Measurements from ENCODE around the gene ZNF608. TPM values are rescaled to one million over a fixed set of nuclear protein-coding genes. Genes with fewer than 3 reads are reported as not detected.

ZNF608 gene
- total RNA-seq, 6 experiments from 2014 or later, result 3.9 to 6.5 (median 4.9) TPM

DNA sequence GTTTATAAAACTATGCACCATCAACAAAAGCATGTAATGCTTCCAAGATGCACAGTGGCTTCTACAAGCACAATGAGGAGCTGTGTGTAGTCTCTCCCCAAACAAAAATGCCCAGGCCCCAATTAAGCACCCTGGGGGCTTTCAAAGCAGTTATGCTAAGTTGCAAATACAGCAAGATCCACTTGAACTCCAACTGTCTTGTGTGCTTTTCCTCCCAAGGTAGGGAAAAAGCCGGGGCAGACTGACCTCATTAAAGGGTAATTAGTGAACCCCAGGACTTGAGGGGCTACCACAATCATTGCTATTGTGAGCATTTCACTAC is 13.1 kb downstream of the ZNF608 start:
- H3K27me3 ChIP-seq, result no peaks in the 10 kb centered on the region
- DNase-seq (no peak), ATAC-seq (no peak)
- no peak overlapping the region for H3K4me3 ChIP-seq
- intact Hi-C loops (cut with DNase I), result no loop called here
- no peaks in the 10 kb centered on the region for H3K9me3 ChIP-seq
- 71% methylated on average over 1 of the region's 1 CpG for WGBS (ENCODE audit: insufficient coverage, low coverage, low lambda C conversion rate, missing lambda C conversion rate)
- TF ChIP-seq CTCF (IDR thresholded peaks at IDR 0.05) (no peak), POLR2A (IDR thresholded peaks at IDR 0.05) (no peak)
- H3K27ac ChIP-seq, result no peak overlapping the region
- H3K4me1 ChIP-seq, result peaks cover 0 to 4% (median 0%) of the 10 kb centered on the region in 4 donors
- H3K36me3 ChIP-seq, result no peaks in the 10 kb centered on the region

DNA sequence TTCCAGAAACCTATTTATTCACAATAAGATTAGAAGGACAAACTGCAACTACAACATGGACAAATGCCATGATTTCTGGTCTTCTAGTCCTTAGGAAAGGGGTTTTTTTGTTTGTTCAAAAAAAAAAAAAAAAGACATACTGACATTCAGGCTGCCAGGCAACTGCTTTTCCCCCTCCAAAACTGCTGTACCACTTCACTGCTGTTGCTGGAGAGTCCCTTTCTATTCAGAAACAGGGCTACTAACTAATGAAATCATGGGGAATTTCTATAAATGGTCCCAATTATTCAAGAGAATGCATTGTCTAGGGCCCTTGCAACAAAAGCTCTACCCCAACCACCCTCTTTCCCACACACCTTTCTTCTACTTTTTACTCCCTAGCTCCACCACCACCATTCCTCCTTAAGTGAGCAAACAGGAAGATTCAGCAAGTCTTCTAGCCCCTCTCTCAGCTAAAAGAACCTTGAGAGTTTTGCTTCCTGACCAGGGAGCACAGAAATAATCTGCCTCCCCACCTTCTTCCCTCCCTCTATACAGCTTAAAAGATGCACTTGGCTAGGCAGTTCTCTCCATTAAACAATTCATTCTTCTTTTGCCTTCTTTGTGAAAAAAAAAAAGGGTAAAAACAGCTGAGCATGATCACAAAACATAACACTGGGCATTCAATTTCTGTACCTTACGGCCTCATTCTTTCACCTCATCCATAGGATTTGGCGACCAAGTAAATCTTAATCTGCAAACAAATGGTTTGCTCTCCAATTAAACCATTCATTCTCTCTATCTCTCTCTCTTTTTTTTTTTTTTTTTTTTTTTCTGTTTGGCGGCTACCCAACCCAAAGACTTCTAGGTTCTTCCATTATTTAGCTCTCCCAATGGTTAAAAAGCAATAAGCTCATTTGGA is 13.8 kb downstream of the ZNF608 start:
- H3K36me3 ChIP-seq, result no peaks in the 10 kb centered on the region
- intact Hi-C loops (cut with DNase I), result no loop called here
- DNase-seq (no peak), ATAC-seq (no peak)
- H3K9me3 ChIP-seq, result no peaks in the 10 kb centered on the region
- TF ChIP-seq CTCF (IDR thresholded peaks at IDR 0.05), result no peak
- TF ChIP-seq POLR2A (IDR thresholded peaks at IDR 0.05), result no peak
- no peaks in the 10 kb centered on the region for H3K27me3 ChIP-seq
- H3K27ac ChIP-seq, result no peak overlapping the region
- no peak overlapping the region for H3K4me3 ChIP-seq
- peaks cover 0 to 4% (median 0%) of the 10 kb centered on the region in 4 donors for H3K4me1 ChIP-seq
- WGBS (ENCODE audit: insufficient coverage, low coverage, low lambda C conversion rate, missing lambda C conversion rate), result 74% methylated on average over 3 of the region's 3 CpGs

DNA sequence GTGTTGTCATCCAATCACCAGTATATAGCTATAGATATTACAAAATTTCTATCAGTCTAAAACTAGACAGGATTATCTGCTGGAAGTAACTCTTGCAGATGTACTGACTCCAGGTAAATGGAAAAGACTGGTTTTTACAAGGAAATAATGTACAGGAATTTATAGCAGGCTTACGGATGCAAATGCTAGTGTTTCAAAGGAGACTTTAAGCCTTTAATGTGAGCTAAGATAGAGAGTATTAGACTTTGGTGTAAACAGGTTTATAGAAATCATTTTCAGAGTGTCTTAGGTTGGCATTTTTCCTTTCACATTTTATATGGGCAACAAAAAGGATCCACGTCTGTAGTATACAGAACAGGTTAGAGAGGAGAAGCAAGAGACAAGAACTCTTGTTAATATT is 16.1 kb downstream of the ZNF608 start:
- no peak for DNase-seq
- no peak overlapping the region for H3K27ac ChIP-seq
- no peak for ATAC-seq
- peaks cover 0 to 18% (median 7%) of the 10 kb centered on the region in 4 donors for H3K4me1 ChIP-seq
- no peaks in the 10 kb centered on the region for H3K36me3 ChIP-seq
- no peak overlapping the region for H3K4me3 ChIP-seq
- H3K9me3 ChIP-seq, result no peaks in the 10 kb centered on the region
- WGBS (ENCODE audit: insufficient coverage, low coverage, low lambda C conversion rate, missing lambda C conversion rate), result 83% methylated on average over 2 of the region's 2 CpGs
- intact Hi-C loops (cut with DNase I), result no loop called here
- no peaks in the 10 kb centered on the region for H3K27me3 ChIP-seq
- TF ChIP-seq CTCF (IDR thresholded peaks at IDR 0.05) (no peak), POLR2A (IDR thresholded peaks at IDR 0.05) (no peak)

GRCh38 chr5:124729720-124730359 is 16.6 kb downstream of the ZNF608 start:
- H3K27ac ChIP-seq, result no peak overlapping the region
- no peaks in the 10 kb centered on the region for H3K36me3 ChIP-seq
- no peak for ATAC-seq
- TF ChIP-seq POLR2A (IDR thresholded peaks at IDR 0.05) (no peak), CTCF (IDR thresholded peaks at IDR 0.05) (no peak)
- H3K27me3 ChIP-seq, result no peaks in the 10 kb centered on the region
- 71% methylated on average over 1 of the region's 1 CpG for WGBS (ENCODE audit: insufficient coverage, low coverage, low lambda C conversion rate, missing lambda C conversion rate)
- intact Hi-C loops (cut with DNase I), result no loop called here
- DNase-seq, result no peak
- no peak overlapping the region for H3K4me3 ChIP-seq
- H3K4me1 ChIP-seq, result peaks cover 0 to 20% (median 10%) of the 10 kb centered on the region in 4 donors
- no peaks in the 10 kb centered on the region for H3K9me3 ChIP-seq

All from right lobe of liver (tissue), 6 donors.